GM12891 (cell line): ENCODE results near the gene C2CD2L.

Experiments used
- DNase-seq: peaks from one replicate; pipeline ENCODE4 v3.0.0; 2011; ENCODE audit warnings: low spot score; ENCODE audit not compliant: insufficient read length
- FAIRE-seq: peaks from 2 replicates; lab custom pipeline; 2011; peaks lifted over from hg19 to GRCh38; lab: Jason Lieb, UNC
- PAX5 ChIP-seq: IDR thresholded peaks from 2 replicates; pipeline ENCODE4 v1.6.1; 2011; ENCODE audit warnings: low read length, moderate library complexity, mild to moderate bottlenecking; ENCODE audit not compliant: insufficient read depth, severe bottlenecking
- POLR2A ChIP-seq: IDR thresholded peaks from 2 replicates; pipeline ENCODE4 v1.6.1; 2011; ENCODE audit warnings: low read depth, low read length, control low read depth
- POLR2AphosphoS5 ChIP-seq: IDR thresholded peaks from 2 replicates; pipeline ENCODE4 v1.6.1; 2011; ENCODE audit warnings: low read depth, low read length, control low read depth
- POU2F2 ChIP-seq: IDR thresholded peaks from 2 replicates; pipeline ENCODE4 v1.6.1; 2011; ENCODE audit warnings: low read depth, mild to moderate bottlenecking, control low read depth, low read length, moderate library complexity
- SPI1 ChIP-seq: IDR thresholded peaks from 2 replicates; pipeline ENCODE4 v1.6.1; 2011; ENCODE audit warnings: low read depth, low read length, control low read depth
- TAF1 ChIP-seq: IDR thresholded peaks from 2 replicates; pipeline ENCODE4 v1.6.1; 2011; ENCODE audit warnings: low read depth, low read length, control low read depth

The C2CD2L gene

GRCh38 chr11:119084663-119085436, 22.3 kb upstream of the C2CD2L start, which contains the start of gene HMBS:
TSS of gene HMBS (plus strand) at chr11:119084881. CDS start at chr11:119085034, 153 bp downstream.
- DNase-seq (peak; percentile 88), FAIRE-seq (peak; percentile 99)
- peak; percentile 63; the same call in 1 of the 2 replicates for TF ChIP-seq POLR2AphosphoS5
- TF ChIP-seq PAX5 = no peak
- TF ChIP-seq POLR2A = peak; percentile 90
- peak; percentile 30; the same call in 1 of the 2 replicates for TF ChIP-seq TAF1
- no peak for TF ChIP-seq POU2F2
- 0 out of 2 replicates have a peak, but pooled peaks have one; percentile 3 for TF ChIP-seq SPI1

GRCh38 chr11:119085437-119085847, 21.7 kb upstream of the C2CD2L start:
- no peak for DNase-seq
- peak; percentile 78 for FAIRE-seq
- TF ChIP-seq TAF1 = no peak
- no peak for TF ChIP-seq POLR2A
- TF ChIP-seq PAX5 = no peak
- TF ChIP-seq SPI1 = no peak
- no peak for TF ChIP-seq POU2F2
- TF ChIP-seq POLR2AphosphoS5 = no peak

- DNase-seq = no peak
- no peak for TF ChIP-seq POLR2AphosphoS5
- no peak for TF ChIP-seq POLR2A
- TF ChIP-seq SPI1 = no peak
- no peak for TF ChIP-seq POU2F2
- TF ChIP-seq TAF1 = no peak
- no peak for TF ChIP-seq PAX5
- no peak for FAIRE-seq
Observed at GRCh38 chr11:119087123-119087522, 20.0 kb upstream of the C2CD2L start.

GRCh38 chr11:119087747-119088241, 19.4 kb upstream of the C2CD2L start:
- FAIRE-seq (no peak), DNase-seq (no peak)
- TF ChIP-seq PAX5 (no peak), TAF1 (no peak), POLR2AphosphoS5 (no peak), POU2F2 (no peak), SPI1 (no peak), POLR2A (no peak)

- TF ChIP-seq SPI1 (no peak), POU2F2 (no peak), POLR2AphosphoS5 (no peak), TAF1 (no peak), POLR2A (no peak), PAX5 (no peak)
- no peak for DNase-seq
- no peak for FAIRE-seq
Observed at GRCh38 chr11:119088406-119088805, 18.7 kb upstream of the C2CD2L start.

GRCh38 chr11:119089319-119089718, 17.8 kb upstream of the C2CD2L start:
- DNase-seq (no peak), FAIRE-seq (no peak)
- TF ChIP-seq PAX5 = no peak
- TF ChIP-seq SPI1 = no peak
- no peak for TF ChIP-seq POU2F2
- TF ChIP-seq TAF1 = no peak
- TF ChIP-seq POLR2A = no peak
- TF ChIP-seq POLR2AphosphoS5 = no peak

- DNase-seq = no peak
- no peak for TF ChIP-seq TAF1
- no peak for TF ChIP-seq SPI1
- TF ChIP-seq POLR2A = no peak
- TF ChIP-seq PAX5 = no peak
- TF ChIP-seq POU2F2 = no peak
- no peak for TF ChIP-seq POLR2AphosphoS5
- FAIRE-seq = no peak
Observed at GRCh38 chr11:119091178-119091577, 16.0 kb upstream of the C2CD2L start.

GRCh38 chr11:119091966-119092879, 14.9 kb upstream of the C2CD2L start:
- DNase-seq = no peak
- FAIRE-seq = no peak
- no peak for TF ChIP-seq TAF1
- TF ChIP-seq POLR2A = 0 out of 2 replicates have a peak, but pooled peaks have one; percentile 37
- TF ChIP-seq POLR2AphosphoS5 = no peak; the same call in 1 of the 2 replicates
- TF ChIP-seq POU2F2 = no peak

- TF ChIP-seq TAF1 (no peak), SPI1 (no peak), PAX5 (no peak), POLR2A (peak; percentile 19), POU2F2 (no peak), POLR2AphosphoS5 (peak; percentile 51; the same call in 1 of the 2 replicates)
- DNase-seq = no peak
- peak; percentile 56 for FAIRE-seq
Observed at GRCh38 chr11:119092880-119093842, 14.0 kb upstream of the C2CD2L start.
